GM10266 (cell line): ENCODE results near the gene PCBP3.

Experiments used
- DNase-seq: peaks from one replicate; pipeline ENCODE4 v3.0.0; 2012; ENCODE audit errors: extremely low spot score
- CTCF ChIP-seq: IDR thresholded peaks from 2 replicates; pipeline ENCODE4 v1.5.1; 2012; ENCODE audit warnings: mild to moderate bottlenecking, low read depth; ENCODE audit not compliant: control insufficient read depth, insufficient read depth; ENCODE audit errors: missing control alignments

The PCBP3 gene

GRCh38 chr21:45944601-45945000 is 301.1 kb downstream of the PCBP3 start:
- DNase-seq = no peak
- no peak for TF ChIP-seq CTCF

DNA sequence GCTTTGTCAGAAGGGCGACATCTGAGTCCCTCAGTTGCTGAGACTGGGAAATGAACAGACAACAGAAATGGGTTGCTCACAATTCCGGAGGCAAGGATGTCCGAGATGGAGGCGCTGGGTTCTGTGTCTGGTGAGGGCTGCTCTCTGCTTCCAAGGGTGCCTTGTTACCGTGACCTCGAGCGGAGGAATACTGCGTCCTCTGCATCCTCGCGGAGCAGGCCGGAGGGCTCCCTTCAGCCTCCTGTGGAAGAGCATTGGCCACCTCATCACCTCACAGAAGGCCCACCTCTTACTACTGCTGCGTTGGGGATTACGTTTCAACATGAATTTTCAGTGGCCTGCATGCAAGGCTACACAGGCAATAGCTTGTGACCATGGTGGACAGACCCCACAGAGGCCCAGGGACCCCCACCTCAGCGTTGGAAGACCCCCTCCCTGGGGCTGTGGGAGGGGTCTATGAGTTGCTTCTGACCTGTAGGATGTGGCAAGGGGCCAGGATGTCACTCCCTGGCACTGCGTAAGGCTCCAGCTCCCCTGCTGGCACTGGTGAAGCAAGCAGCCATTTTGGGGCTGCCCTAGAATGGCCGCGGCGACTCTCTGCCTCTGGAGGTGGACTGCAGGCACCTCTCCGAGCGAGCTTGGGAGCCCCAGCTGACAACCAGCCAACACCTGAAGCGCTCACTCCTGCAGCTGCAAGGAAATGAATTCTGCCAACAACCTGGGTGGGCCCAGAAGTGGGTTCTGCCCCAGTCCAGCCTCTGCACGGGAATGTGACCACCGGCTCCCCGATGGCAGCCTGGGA is 301.7 kb downstream of the PCBP3 start:
- no peak for DNase-seq
- TF ChIP-seq CTCF = no peak

DNA sequence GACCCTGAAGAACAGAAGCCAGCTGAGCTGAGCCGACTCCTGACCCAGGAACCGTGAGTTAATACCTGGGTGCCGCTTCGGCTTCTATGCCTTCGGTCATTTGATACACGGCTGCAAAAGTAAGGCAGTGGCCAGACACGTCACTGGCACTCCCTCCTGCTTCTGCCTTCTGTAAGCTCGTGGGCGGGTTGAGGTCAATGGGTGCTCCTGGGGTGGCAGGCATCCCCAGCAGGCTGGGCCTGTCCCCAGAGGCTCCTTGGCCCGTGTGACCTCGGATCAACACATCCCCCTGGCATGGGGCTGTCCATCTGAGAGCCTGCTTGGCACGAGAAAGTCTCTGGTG is 302.3 kb downstream of the PCBP3 start:
- DNase-seq = no peak
- TF ChIP-seq CTCF = no peak

- DNase-seq = no peak
These were observed 303.8 kb downstream of the PCBP3 start for GRCh38 chr21:45947296-45947695.

GRCh38 chr21:45947716-45948255 is 304.3 kb downstream of the PCBP3 start:
- TF ChIP-seq CTCF = no peak
- DNase-seq = no peak

More at GRCh38 chr21:45947296-45947695, 303.8 kb downstream of the PCBP3 start:
- no peak for TF ChIP-seq CTCF

DNA sequence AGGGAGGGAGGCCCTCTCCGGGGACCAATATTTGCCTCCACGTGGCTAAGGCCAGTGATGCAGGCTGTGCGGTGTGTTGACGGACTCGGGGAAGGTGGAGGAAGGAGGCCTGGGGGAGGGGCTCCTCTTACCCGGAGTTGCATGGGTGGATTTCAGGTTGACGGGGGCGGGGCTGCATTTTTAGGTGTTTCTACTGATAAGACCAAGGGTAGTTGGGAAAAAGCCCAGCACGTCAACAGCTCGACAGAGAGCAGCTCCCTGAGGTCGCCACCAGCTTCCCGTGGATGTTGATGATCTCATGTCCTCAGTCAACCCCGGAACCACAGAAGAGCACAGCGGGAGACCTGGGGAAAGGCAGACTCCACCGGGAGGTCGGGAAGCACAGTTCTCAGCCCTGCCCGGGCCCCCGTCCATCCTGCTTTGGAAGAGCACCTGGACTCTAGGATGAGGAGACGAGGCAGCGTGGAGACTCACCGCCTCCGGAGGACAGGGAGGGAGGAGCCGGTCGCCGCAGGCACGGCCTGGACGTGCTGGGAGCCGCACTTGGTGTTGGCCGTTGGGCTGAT is 305.1 kb downstream of the PCBP3 start:
- no peak for DNase-seq

More for the DNA sequence above, 305.1 kb downstream of the PCBP3 start:
- no peak for TF ChIP-seq CTCF
